GM21423 (cell line): ENCODE data around the gene CITED4.
A peak's percentile ranks its signal among the peaks of the same experiment; 100 is the strongest.
"Not testable (repeated sequence)": the region's sequence is repeated elsewhere in the genome, so short reads cannot be mapped to it uniquely, and the experiment has no call there.

Experiments used
- ATAC-seq: cut with Tn5 transposase; IDR thresholded peaks from one replicate; pipeline ENCODE4 v1.9.1; 2021; ENCODE audit warnings: mild to moderate bottlenecking, moderate library complexity; ENCODE audit not compliant: unreplicated experiment

Gene CITED4, protein sequence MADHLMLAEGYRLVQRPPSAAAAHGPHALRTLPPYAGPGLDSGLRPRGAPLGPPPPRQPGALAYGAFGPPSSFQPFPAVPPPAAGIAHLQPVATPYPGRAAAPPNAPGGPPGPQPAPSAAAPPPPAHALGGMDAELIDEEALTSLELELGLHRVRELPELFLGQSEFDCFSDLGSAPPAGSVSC

DNA sequence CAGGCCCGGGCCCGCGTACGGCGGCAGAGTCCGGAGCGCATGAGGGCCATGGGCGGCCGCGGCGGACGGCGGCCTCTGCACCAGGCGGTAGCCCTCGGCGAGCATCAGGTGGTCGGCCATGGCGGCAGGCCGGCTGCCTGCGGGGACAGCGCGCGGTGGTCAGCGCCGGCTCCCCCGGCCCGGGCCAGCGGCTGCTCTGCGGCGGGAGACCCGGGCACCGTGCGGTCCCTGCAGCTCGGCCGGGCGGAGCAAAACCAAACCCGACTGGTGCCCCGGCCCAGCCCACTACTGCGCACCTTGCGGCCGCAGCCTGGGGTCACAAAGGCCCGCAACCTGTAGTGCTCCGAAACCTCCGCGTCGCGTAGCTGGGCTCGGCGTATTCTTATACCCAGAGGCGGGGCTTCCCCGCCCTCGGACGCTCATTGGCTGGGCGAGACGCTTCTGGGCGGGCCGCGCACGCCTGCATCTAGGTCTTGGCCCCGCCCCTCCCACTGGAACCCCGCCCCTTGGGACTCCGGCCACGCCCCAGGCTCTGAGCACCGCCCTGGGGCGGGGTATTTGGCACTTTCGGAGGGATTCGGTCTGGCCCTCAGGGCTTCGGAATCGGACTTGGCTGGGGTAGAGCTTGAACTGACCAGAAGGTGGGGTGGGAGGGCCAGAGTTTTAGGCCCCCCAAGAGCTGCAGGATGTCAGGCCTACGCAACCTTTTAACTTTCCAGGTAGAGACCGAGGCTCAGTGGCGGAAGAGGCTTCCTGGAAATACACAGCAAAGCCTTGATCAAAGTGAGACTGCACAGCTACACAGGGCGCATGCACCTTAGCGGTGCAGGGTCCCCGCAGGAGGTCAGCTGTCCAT is at the start of gene CITED4:
Gene CITED4 (minus strand): TSS at position 356 of the 856 bp plus-strand sequence. CDS start 236 bp downstream, at position 120.
- ATAC-seq = peak; percentile 87

DNA sequence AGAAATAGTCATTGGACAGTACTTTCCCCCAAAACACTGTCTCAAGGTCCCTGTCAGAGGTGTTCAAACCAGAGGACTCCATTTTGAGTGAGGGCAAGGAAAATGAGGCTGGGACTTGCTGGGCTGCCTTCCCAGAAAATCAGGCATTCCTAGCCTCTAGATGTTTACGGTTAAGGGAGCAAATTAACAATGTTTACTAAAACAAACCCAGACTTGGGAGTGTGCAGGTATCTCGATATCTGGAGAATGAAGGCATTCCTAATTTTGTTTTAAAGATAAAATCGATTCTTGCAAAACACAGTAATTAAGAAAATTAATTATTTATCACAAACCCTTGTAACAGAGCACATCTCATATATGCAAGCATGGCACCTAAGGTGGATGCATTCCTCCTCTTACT is 48.9 kb upstream of the CITED4 start:
- ATAC-seq = no peak

DNA sequence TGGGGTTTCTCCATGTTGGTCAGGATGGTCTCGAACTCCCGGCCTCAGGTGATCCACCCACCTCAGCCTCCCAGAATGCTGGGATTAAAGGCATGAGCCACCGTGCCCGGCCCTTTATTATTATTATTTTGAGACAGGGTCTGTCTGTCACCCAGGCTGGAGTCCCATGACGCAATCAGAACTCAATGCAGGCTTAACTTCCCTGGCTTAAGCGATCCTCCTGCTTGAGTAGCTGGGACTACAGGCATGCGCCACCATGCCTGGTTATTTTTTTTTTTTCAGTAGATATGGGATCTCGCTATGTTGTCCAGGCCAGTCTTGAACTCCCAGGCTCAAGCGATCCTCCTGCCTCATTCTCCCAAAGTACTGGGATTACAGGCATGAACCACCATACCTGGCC is 47.1 kb upstream of the CITED4 start:
- ATAC-seq = no peak

DNA sequence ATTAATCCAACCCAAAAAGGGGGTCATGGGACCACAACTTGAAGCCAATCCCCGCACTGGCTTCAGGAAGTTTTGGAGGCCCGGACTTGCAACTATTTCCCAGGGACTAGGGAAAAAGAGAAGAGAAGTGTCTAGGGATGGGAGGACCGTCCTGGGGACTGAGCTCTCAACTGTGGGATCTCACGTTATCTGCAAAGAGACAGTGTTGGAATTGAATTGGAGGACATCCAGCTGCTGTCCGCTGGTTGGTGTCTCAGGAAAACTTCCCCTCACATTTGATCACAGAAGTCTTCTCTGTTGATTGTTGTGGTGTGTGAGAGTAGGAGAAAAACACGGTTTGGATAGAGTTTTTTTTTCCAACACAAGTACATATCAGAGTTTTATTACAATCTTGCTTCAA is 46.2 kb upstream of the CITED4 start:
- ATAC-seq = no peak

DNA sequence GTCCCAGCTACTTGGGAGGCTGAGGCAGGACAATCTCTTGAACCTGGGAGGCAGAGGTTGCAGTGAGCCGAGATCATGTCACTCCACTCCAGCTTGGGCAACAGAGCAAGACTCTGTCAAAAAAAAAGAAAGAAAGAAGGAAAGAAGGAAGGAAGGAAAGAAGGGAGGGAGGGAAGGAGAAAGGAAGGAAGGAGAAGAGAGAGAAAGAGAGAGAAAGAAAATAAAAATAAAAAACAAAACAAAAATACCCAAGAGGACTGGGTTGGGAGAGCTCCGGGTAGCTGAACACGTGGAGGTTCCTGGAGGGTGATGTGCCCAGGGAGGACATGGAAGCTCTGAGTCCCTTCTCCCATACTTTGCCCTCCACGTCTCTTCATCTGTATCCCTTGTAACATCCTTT is 45.7 kb upstream of the CITED4 start:
- ATAC-seq = no peak

DNA sequence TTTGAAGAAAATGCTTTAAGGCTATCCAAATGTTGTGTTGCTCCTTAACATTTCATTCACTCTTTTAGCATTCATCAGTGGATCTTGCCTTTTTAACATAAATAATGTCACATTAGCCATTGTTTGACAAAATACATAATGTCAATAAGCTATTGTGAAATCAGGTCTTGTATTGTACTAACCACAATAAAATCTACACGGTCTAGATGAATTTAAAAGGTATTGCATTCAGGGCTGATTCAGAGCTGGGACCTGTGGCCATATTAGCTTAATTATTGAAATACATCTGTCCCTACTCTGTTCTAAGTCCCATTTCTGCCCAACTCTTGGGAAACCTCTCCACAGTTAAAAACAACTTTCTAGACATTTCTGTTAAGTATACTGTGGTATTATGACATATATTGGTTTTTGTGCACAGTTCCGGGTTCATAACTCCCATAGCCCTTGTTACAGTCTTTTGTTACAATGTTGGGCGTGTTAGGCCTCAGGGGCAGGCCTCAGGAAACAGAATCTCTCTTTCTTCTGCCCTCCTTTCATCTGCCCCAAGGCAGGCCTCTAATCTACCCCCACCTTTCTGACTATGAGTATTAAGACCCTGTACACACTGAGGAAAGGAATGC is 44.7 kb upstream of the CITED4 start:
- no peak for ATAC-seq

DNA sequence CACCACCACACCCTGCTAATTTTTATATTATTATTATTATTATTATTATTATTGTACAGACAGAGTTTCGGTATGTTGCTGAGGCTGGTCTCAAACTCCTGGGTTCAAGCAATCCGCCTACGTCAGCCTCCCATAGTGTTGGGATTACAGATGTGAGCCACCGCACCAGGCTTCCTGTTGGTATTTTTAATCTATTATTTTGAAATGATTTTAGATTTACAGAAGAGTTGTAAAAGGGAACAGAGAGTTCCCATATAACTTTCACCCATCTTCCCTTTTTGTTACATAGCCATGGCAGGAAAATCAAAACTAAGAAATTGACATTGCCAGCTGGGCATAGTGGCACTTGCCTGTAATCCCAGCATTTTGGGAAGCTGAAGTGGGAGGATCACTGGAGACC is 42.9 kb upstream of the CITED4 start:
- no peak for ATAC-seq

DNA sequence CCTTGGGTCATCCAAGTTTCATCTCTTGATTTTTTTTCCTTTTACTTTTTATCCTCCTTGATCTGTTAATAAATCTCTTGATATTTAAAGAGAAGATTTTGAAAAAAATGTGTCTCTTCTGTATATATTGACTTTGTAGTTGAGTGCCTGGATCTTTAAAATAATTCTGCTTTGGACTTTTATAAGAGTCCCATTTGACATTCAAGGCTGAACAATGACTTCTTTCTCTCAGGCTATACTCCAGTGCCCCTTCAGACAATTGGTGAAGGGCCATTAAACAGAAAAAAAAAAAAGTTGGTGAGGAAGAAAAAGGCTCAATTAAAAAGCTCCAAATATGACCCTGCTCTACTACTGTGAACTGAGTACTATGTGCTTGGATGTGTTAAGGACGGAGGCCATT is 40.9 kb upstream of the CITED4 start:
- no peak for ATAC-seq

DNA sequence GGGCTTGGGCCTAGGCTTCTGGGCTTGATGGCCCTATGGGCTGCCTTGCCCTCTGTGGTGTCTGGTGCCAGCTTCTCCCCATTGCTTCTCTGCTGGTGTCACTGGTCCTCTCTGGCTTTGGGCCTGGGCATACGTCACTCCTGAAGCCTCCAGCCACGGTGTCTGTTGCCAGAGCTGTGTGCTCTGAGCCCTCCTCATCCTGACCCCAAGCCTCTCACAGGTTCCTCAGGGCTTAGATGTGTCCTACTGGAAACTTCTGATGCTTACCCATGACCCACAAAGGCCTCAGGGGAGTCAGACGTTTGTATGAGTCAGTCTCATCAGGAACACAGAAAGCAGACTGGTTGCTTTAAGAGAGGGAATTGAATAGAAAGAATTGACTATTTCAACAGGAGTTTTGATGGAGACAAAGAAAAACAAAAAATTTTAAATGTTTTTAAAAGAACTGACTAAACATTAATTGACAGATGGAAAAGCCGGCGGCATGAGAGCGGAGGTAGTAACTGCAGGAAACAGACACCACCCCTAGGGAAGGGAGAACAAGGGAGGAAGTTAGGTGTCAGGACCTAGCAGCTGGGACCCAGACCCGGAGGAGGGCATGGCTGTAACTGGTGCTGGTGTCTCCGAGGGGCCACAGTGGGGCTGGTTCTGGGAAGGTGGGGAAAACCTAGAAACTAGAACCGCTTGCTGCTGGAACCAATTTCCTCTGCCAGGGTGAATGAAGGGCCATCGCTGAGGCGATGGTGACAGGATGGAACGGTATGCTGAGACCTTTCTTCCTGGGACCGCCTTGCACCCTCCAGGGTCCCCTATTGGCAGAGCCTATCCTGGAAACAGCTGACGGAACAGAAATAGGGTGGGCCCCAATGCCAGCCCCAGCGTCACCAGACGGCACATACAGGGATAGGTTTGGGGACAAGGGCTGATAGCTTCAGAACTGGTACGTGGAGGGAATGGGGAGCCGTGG is 40.0 kb upstream of the CITED4 start:
- no peak for ATAC-seq

DNA sequence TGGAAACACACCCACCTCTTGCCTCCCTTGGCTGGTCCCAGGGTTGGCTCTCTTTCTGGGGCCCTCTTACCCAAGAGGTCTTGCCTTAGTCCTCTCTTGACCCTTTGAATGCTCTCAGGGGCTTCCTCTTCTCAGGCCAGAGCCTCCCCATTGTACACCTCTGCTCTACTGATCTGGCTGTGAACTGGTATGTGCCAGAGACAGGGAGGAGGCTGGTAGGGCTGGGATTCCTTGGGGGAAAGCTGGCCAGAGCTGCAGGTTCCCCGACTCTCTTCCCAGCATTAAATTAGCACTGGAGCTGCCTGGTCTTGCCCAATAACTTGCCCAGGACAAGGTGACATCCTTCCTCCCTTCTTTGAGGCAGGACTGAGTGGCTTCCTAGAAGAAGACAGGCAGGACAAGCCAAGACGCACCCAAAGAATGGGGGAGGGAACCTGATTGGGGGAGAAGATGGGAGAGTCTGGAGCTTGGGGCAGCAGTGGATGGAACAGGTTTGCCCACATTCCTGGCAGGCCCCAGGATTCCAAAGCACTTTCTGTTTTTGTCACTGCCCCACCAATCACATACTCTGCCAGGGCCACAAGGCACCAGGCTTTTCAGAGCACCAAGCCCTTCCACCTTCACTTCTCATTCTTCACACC is 37.2 kb upstream of the CITED4 start:
- no peak for ATAC-seq

DNA sequence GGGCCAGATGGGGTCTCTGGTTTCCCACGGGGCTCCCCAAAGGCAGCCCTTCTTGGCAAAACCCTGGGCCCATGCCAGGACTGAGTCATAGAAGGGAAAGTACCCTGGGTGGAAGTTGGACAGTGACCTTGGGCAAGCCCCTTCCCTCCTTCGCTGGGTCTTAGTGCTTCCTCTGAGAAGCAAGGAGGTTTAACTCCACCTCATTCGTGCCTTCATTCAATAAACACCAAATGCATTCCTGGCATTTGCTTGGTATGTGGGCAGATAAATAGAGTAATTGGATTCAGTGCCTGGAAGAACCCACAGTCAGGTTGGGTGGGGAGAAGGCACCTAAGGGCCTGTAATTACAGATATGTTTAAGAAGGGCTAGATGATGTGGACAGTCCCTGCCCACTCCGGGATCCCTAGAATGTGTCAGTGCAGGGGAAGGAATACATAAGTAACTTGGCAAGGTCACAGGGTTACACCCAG is 36.3 kb upstream of the CITED4 start:
- no peak for ATAC-seq

DNA sequence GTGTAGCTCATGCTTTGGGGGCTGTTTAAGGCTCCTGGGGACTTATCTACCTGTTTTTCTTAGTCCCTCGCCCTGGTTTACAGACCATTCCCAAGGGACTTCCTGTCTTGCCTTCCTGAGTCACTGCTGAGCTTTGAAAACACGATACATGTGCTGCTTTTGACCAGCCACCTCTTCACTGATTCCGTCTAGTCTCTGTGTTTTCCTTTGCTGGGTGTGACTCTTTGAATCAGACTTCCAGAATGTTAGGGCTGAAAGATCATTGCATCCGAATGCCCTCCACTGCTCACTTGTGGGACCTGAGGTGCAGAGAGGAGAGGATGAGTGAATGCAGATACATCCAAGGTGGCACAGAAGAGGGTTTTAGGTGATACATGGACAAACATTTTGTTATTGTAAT is 35.4 kb upstream of the CITED4 start:
- no peak for ATAC-seq

DNA sequence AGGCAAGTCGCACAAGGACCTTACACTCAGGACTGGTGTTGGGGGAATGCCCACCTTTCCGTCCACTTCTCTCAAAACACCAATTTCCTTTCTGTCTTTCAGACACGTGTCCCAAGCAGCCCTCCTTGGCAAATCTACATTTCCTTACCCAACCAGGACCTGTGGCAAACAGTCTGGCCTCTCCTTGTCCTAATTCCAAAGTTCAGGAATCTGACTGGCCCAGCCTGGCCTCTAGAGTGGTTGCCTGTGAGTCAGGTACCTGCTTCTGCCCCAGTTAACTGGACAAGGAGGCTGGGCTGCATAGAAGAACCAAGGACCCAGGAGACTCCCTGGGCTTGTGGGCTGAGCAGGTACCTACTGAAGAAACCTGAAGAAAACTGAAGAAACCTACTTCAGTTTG is 34.3 kb upstream of the CITED4 start:
- ATAC-seq = no peak

DNA sequence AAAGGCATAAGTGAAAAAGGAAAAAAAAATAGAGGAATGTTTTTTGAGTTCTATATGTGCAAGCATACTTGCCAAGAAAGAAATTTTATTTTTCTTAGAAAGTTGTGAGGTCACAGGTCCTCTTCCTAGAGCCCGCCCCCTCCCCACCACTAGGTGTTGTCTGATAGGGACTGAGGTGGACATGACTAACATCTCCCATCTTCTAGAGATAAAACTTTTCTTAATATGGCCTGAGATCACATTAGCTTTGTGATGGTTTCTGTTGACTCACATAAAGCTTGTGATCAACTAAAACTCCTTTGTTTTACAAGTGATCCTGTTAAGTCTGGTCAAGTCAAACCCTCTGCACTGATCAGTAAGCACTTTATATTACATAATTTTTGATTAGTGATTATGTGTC is 33.4 kb upstream of the CITED4 start:
- no peak for ATAC-seq

DNA sequence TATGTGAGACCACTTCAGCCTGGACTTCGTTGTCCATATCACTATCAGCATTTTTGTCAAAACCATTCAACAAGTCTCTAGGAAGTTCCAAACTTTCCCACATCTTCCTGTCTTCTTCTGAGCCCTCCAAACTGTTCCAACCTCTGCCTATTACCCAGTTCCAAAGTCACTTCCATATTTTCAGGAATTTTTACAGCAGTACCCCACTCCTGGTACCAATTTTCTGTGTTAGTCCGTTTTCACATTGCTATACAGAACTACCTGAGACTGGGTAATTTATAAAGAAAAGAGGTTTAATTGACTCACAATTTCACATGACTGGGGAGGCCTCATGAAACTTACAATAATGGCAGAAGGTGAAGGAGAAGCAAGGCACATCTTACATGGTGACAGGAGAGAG is 32.7 kb upstream of the CITED4 start:
- not testable (repeated sequence) for ATAC-seq

DNA sequence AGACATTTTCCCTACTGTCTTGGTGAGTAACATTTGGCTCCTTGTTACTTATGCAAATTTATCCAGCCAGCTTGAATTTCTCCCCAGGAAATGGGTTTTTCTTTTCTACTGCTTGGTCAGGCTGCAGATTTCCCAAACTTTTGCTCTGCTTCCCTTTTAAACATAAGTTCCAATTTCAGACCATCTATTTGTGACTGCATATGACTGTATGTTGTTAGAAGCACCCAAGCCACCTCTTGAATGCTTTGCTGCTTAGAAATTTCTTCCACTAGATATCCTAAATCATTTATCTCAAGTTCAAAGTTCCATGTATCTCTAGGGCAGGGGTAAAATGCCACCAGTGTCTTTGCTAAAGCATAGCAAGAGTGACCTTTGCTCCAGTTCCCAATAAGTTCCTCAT is 32.3 kb upstream of the CITED4 start:
- no peak for ATAC-seq

DNA sequence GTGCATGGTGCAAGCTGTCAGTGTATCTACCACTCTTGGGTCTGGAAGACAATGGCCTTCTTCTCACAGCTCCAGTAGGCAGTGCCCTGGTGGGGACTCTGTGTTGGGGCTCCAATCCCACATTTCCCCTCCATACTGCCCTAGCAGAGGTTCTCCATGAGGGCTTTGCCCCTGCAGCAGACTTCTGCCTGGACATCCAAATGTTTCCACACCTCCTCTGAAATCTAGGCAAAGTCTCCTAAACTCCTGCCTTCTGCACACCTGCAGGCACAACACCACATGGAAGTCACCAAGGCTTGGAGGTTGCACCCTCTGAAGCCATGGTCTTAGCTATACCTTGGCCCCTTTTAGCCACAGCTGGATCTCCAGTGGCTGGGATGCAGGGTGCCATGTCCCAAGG is 31.8 kb upstream of the CITED4 start:
- no peak for ATAC-seq

DNA sequence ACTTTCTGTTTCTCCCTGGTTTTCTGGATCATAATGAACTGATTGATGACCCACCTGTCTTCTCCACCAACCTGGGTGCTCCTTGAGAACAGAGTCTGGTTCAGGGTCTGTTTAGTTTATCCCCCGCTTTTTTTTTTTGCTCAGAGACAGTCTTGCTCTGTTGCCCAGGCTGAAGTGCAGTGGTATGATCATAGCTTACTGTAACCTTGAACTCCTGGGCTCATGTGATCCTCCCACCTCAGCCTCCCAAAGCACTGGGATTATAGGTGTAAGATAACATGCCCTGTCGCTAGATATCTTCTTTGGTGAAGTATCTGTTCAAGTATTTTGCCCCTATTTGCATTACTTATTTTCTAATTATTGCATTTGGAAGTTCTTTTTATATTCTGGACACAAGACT is 30.2 kb upstream of the CITED4 start:
- ATAC-seq = no peak

DNA sequence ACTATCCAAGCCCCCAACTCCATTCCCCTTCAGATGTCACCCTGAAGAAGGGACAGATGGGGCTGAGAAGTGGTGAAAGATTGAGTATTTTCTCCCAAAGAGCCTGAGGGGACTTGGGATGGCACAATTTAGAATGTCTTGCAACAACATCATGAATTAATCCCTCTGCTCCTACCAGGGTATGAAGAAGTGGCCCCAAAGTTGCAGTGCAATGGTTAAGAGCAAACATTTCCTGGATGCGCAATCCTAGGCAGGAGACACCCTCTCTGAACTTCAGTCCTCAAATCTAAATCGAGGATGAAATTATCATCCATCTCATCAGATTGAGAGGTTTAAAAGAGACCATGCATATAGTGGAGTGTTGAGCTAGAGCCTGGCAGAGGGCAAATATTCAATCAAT is 28.6 kb upstream of the CITED4 start:
- ATAC-seq = no peak

DNA sequence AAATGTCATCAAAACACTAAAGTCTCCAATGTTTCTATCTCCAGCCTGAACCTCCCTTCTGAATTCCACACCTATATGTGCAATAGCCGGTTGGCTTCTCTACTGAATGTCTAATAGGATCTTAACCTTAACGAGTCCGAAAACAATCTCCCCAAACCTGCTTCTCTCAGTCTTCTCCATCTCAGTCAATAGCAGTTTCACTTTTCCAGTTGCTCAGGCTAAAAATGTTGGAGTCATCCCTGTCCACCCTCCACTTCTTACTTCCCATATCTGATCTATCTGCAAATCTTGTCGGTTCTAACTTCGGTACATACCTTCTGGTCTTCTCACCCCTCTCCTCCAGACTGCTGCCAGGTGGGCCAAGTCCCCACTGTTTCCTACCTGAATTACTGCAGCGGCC is 25.5 kb upstream of the CITED4 start:
- no peak for ATAC-seq

DNA sequence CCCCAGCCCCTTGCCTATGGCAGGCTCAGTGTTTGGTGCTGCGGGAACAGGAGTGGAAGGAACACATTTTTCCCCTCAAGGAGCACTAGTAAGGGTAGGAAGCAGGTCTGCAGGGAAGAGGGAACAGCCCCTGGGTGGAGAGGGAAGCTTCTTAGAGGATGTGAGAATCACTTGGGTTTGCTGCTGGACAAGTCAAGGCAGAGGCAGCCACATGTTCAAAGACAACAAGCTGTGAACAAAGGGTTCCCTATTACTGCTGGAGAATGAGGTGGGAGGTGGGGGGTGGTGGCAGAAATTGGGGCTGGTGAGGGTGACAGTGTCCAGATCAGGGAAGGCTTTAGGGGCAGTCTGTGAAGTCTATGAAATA is 24.8 kb upstream of the CITED4 start:
- no peak for ATAC-seq
